ENCODE results near the gene ATL1.
"Not testable (repeated sequence)": the region's sequence is repeated elsewhere in the genome, so short reads cannot be mapped to it uniquely, and the experiment has no call there.

ATL1 gene

GRCh38 chr14:50657753-50658152 lies 97.8 kb downstream of the ATL1 start:
- Histone ChIP-seq H3K4me1 (ENCODE audit: control insufficient read depth, low read length) (no peaks in the 10 kb centered on the region), H3K4me3 (ENCODE audit: low read length) (no peak overlapping the region), H3K27me3 (ENCODE audit: control insufficient read depth, low read length) (no peaks in the 10 kb centered on the region), H4K20me1 (ENCODE audit: control insufficient read depth, insufficient read depth, low read depth, low read length) (no peaks in the 10 kb centered on the region), H3F3A (ENCODE audit: control insufficient read depth, insufficient read depth) (no peaks in the 10 kb centered on the region), H3K9me2 (replicated peaks; ENCODE audit: control insufficient read depth, low read length) (no peaks in the 10 kb centered on the region), H3K79me2 (ENCODE audit: control insufficient read depth, low read length) (peaks cover 60% of the 10 kb centered on the region), H3K4me2 (ENCODE audit: low read length) (no peak overlapping the region), H3K9me3 (ENCODE audit: control insufficient read depth, insufficient read depth, low read length) (no peaks in the 10 kb centered on the region), H3K36me3 (ENCODE audit: control insufficient read depth, low read length) (peaks cover 19% of the 10 kb centered on the region), H3K27ac (ENCODE audit: low read depth, low read length) (no peak overlapping the region)
- TF ChIP-seq EZH2phosphoT487 (IDR thresholded peaks at IDR 0.05; ENCODE audit: borderline replicate concordance, low read length), result no peak
- TF ChIP-seq, protein P1, sequence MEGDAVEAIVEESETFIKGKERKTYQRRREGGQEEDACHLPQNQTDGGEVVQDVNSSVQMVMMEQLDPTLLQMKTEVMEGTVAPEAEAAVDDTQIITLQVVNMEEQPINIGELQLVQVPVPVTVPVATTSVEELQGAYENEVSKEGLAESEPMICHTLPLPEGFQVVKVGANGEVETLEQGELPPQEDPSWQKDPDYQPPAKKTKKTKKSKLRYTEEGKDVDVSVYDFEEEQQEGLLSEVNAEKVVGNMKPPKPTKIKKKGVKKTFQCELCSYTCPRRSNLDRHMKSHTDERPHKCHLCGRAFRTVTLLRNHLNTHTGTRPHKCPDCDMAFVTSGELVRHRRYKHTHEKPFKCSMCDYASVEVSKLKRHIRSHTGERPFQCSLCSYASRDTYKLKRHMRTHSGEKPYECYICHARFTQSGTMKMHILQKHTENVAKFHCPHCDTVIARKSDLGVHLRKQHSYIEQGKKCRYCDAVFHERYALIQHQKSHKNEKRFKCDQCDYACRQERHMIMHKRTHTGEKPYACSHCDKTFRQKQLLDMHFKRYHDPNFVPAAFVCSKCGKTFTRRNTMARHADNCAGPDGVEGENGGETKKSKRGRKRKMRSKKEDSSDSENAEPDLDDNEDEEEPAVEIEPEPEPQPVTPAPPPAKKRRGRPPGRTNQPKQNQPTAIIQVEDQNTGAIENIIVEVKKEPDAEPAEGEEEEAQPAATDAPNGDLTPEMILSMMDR (IDR thresholded peaks at IDR 0.05; ENCODE audit: low read depth, low read length, poor library complexity, severe bottlenecking), result no peak

DNA sequence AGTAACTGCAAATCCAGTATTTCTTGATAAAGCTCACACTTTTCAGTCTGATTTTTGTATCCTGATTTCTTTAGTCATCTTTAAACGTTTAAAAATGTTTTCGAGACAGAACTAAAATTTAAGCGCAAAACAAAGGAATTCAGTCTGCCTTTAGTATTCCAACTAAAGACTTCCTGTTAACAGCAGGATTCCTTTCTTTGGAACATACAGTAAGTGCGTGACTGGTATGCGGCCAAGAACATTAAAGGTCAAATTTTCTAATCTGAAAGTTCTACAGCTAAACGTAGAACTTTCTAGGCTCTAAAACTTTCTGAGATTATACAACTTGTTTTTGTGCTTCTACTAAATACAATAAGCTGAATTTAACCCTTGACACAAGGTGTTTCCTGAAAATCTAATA lies 98.3 kb downstream of the ATL1 start:
- H3K27ac ChIP-seq (ENCODE audit: low read depth, low read length), result no peak overlapping the region

DNA sequence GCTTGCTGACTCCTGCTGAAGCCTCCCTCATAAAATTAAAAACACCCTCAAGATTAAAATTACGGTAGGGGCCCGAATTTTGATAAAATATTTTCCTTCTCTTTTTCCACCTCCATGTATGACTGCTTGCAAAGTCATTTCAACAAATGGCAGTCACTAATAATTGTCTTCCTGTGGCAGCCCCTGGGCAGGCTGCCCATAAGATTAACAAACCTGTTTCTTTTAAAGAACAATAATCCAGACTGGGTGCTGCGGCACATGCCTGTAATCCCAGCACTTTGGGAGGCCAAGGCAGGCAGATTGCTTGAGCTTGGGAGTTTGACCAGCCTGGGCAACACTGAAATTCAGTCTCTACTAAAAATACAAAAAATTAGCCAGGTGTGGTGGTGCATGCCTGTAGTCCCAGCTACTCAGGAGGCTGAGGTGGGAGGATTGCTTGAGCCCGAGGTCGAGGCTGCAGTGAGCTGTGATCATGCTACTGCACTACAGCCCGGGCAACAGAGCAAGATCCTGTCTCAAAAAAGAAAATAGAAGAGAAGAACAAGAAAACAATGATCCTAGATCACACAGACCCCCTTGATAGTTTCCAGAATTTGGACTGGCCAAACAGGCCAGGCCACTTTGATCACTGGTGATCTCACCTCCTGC lies 99.5 kb downstream of the ATL1 start:
- Histone ChIP-seq H3K4me2 (ENCODE audit: low read length) (no peak overlapping the region), H3K79me2 (ENCODE audit: control insufficient read depth, low read length) (peaks cover 58% of the 10 kb centered on the region), H3K36me3 (ENCODE audit: control insufficient read depth, low read length) (peaks cover 24% of the 10 kb centered on the region), H3F3A (ENCODE audit: control insufficient read depth, insufficient read depth) (no peaks in the 10 kb centered on the region), H3K9me3 (ENCODE audit: control insufficient read depth, insufficient read depth, low read length) (no peaks in the 10 kb centered on the region), H3K9me2 (replicated peaks; ENCODE audit: control insufficient read depth, low read length) (no peaks in the 10 kb centered on the region), H3K4me1 (ENCODE audit: control insufficient read depth, low read length) (no peaks in the 10 kb centered on the region), H3K4me3 (ENCODE audit: low read length) (no peak overlapping the region), H3K27ac (ENCODE audit: low read depth, low read length) (no peak overlapping the region), H3K27me3 (ENCODE audit: control insufficient read depth, low read length) (no peaks in the 10 kb centered on the region), H4K20me1 (ENCODE audit: control insufficient read depth, insufficient read depth, low read depth, low read length) (no peaks in the 10 kb centered on the region)
- TF ChIP-seq, protein P1 (IDR thresholded peaks at IDR 0.05; ENCODE audit: low read depth, low read length, poor library complexity, severe bottlenecking), result no peak
- no peak for TF ChIP-seq EZH2phosphoT487 (IDR thresholded peaks at IDR 0.05; ENCODE audit: borderline replicate concordance, low read length)

More for the DNA sequence above, 98.3 kb downstream of the ATL1 start:
- Histone ChIP-seq H3K4me3 (ENCODE audit: low read length) (no peak overlapping the region), H4K20me1 (ENCODE audit: control insufficient read depth, insufficient read depth, low read depth, low read length) (no peaks in the 10 kb centered on the region), H3K4me1 (ENCODE audit: control insufficient read depth, low read length) (no peaks in the 10 kb centered on the region), H3K36me3 (ENCODE audit: control insufficient read depth, low read length) (peaks cover 19% of the 10 kb centered on the region), H3F3A (ENCODE audit: control insufficient read depth, insufficient read depth) (no peaks in the 10 kb centered on the region), H3K9me3 (ENCODE audit: control insufficient read depth, insufficient read depth, low read length) (no peaks in the 10 kb centered on the region), H3K27me3 (ENCODE audit: control insufficient read depth, low read length) (no peaks in the 10 kb centered on the region), H3K4me2 (ENCODE audit: low read length) (no peak overlapping the region), H3K79me2 (ENCODE audit: control insufficient read depth, low read length) (peaks cover 60% of the 10 kb centered on the region), H3K9me2 (replicated peaks; ENCODE audit: control insufficient read depth, low read length) (no peaks in the 10 kb centered on the region)
- TF ChIP-seq, protein P1 (IDR thresholded peaks at IDR 0.05; ENCODE audit: low read depth, low read length, poor library complexity, severe bottlenecking), result no peak
- no peak for TF ChIP-seq EZH2phosphoT487 (IDR thresholded peaks at IDR 0.05; ENCODE audit: borderline replicate concordance, low read length)

DNA sequence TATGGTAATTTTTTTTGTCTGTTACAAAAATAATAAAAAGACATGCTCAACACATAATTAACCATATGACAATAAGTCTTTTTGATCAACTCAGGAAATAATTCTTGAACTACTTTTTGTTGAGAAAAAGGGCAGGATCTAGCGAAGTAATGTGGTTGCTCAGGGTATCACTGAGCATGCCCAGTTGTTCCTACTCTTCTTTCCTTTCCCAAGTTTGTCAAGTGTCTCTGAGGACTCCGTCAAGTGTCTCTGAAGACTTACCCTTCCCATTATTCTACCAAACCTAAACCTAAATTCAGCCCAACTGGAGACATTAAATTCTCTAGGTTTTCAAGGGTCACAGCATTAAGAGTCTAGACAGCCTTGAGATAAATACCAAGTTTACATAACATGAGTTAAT lies 104.6 kb downstream of the ATL1 start:
- H3K4me2 ChIP-seq (ENCODE audit: low read length); H3F3A ChIP-seq (ENCODE audit: control insufficient read depth, insufficient read depth); H3K9me3 ChIP-seq (ENCODE audit: control insufficient read depth, insufficient read depth, low read length); H4K20me1 ChIP-seq (ENCODE audit: control insufficient read depth, insufficient read depth, low read depth, low read length); H3K9me2 ChIP-seq (replicated peaks; ENCODE audit: control insufficient read depth, low read length); H3K27me3 ChIP-seq (ENCODE audit: control insufficient read depth, low read length); H3K27ac ChIP-seq (ENCODE audit: low read depth, low read length); H3K4me3 ChIP-seq (ENCODE audit: low read length): not testable (repeated sequence)
- peaks cover 28% of the 10 kb centered on the region for H3K4me1 ChIP-seq (ENCODE audit: control insufficient read depth, low read length)
- peaks cover 33% of the 10 kb centered on the region for H3K36me3 ChIP-seq (ENCODE audit: control insufficient read depth, low read length)
- H3K79me2 ChIP-seq (ENCODE audit: control insufficient read depth, low read length), result peaks cover 51% of the 10 kb centered on the region

DNA sequence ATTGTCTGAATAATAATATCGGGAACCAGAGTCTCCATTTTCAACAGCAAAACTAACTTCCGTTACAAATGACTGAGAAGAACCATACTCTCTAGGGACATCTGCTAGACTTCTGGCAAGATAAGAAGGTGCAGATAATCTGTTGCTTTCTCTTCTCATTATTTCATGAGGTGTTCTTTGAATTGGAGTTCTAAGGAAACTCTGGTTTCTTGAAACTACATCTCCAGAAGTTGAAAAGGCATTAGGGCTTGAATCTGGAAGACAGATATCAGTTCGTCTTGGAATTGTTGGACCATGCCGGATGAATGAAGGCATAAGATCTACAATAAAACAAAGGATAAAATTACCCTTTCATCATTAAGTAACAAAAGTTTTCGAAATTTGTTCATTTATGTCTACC lies 105.4 kb downstream of the ATL1 start:
- H3K4me3 ChIP-seq (ENCODE audit: low read length), result peak overlapping the region; percentile 8; the same call in 1 of the 2 replicates
- H3K79me2 ChIP-seq (ENCODE audit: control insufficient read depth, low read length), result peaks cover 46% of the 10 kb centered on the region
- peak overlapping the region; percentile 80 for H3K4me2 ChIP-seq (ENCODE audit: low read length)
- H3K36me3 ChIP-seq (ENCODE audit: control insufficient read depth, low read length), result peaks cover 28% of the 10 kb centered on the region
- not testable (repeated sequence) for H3K9me2 ChIP-seq (replicated peaks; ENCODE audit: control insufficient read depth, low read length); H3K9me3 ChIP-seq (ENCODE audit: control insufficient read depth, insufficient read depth, low read length); H3K27ac ChIP-seq (ENCODE audit: low read depth, low read length); H4K20me1 ChIP-seq (ENCODE audit: control insufficient read depth, insufficient read depth, low read depth, low read length); H3K27me3 ChIP-seq (ENCODE audit: control insufficient read depth, low read length); H3F3A ChIP-seq (ENCODE audit: control insufficient read depth, insufficient read depth)
- peaks cover 35% of the 10 kb centered on the region for H3K4me1 ChIP-seq (ENCODE audit: control insufficient read depth, low read length)
